Testis (tissue), 2 donors: Measurements from ENCODE around the gene PPFIA4.

Experiments
- POLR2A ChIP-seq: fragments of 450-650 bp; IDR thresholded peaks from one replicate; pipeline ENCODE4 v1.6.1; 2017; ENCODE audit warnings: antibody characterized with exemption, mild to moderate bottlenecking, moderate library complexity
- TF ChIP-seq, protein P1 (sequence below), 3 experiments: fragments of 450-650 bp in 2 of 3; fragments of 200-600 bp in 1 of 3; sonication (generic) in 1 of 3; IDR thresholded peaks; one replicate each; pipeline ENCODE4 v1.5.1; 2016 to 2019; ENCODE audit warnings: antibody characterized with exemption in 3 of 3, mild to moderate bottlenecking in 2 of 3, moderate library complexity in 1 of 3

DNA sequence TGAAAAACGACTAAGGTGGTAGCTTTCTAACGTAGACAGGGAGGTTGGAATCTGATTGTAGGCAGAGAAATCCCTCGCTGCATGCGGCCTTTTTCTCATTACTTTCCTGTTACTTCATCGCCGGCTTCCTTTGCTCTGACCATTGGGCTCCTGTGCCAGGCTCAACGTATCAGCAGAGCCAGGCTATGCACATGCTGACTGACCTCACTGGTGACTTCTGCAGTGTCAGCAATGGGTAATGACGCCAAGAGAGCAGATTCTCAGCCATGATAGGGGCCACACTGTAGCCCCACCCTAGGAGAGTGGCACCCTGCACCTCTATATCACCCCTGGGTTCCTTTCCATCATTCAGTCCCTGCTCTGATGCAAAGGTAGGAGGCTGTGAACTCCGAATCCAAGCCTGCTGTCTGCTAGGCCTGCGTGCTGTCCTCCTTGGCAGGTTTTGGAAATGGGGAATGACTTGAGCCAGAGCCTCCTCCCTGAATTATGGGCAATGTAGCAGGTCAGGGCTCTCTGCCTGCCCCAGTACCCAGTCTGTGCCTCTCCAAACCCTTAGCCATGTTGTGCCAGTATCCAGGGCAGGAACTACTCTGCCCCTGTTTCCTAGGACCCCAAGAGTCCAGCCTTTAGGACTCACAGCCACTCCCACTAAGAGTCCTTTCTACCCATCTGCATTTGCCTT, 11.4 kb downstream of the PPFIA4 start:
- TF ChIP-seq, protein P1, sequence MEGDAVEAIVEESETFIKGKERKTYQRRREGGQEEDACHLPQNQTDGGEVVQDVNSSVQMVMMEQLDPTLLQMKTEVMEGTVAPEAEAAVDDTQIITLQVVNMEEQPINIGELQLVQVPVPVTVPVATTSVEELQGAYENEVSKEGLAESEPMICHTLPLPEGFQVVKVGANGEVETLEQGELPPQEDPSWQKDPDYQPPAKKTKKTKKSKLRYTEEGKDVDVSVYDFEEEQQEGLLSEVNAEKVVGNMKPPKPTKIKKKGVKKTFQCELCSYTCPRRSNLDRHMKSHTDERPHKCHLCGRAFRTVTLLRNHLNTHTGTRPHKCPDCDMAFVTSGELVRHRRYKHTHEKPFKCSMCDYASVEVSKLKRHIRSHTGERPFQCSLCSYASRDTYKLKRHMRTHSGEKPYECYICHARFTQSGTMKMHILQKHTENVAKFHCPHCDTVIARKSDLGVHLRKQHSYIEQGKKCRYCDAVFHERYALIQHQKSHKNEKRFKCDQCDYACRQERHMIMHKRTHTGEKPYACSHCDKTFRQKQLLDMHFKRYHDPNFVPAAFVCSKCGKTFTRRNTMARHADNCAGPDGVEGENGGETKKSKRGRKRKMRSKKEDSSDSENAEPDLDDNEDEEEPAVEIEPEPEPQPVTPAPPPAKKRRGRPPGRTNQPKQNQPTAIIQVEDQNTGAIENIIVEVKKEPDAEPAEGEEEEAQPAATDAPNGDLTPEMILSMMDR (IDR thresholded peaks at IDR 0.05), result no peak
- TF ChIP-seq POLR2A, result no peak
